ENCODE results near the gene SLC30A9.

SLC30A9 gene

GRCh38 chr4:42018451-42018850 lies 28.1 kb downstream of the SLC30A9 start:
- CTCF ChIA-PET: no interaction called here
- TF ChIP-seq CTCF (IDR thresholded peaks at IDR 0.05; ENCODE audit: insufficient read depth, low read length, missing control alignments): no peak
- POLR2A ChIA-PET: no interaction called here
- no peak for DNase-seq (ENCODE audit: low read depth, low spot score)
- no peak overlapping the region for H3K4me3 ChIP-seq (ENCODE audit: low read depth, low read length)

- no peak for TF ChIP-seq CTCF (IDR thresholded peaks at IDR 0.05; ENCODE audit: insufficient read depth, low read length, missing control alignments)
- ChIA-PET POLR2A (interaction anchor here (0.6 kb wide), 1 partner anchor 51 kb away, joined by 3 read pairs; no protein-coding TSS in a partner anchor), CTCF (no interaction called here)
- no peak overlapping the region for H3K4me3 ChIP-seq (ENCODE audit: low read depth, low read length)
- peak; percentile 50 for DNase-seq (ENCODE audit: low read depth, low spot score)
Measured at GRCh38 chr4:42048394-42048793, 58.1 kb downstream of the SLC30A9 start.

- DNase-seq (ENCODE audit: low read depth, low spot score): no peak
- POLR2A ChIA-PET: no interaction called here
- H3K4me3 ChIP-seq (ENCODE audit: low read depth, low read length): no peak overlapping the region
- TF ChIP-seq CTCF (IDR thresholded peaks at IDR 0.05; ENCODE audit: insufficient read depth, low read length, missing control alignments): no peak
- CTCF ChIA-PET: interaction anchor here (1.1 kb wide), 1 partner anchor 9 kb away, joined by 3 read pairs; no protein-coding TSS in a partner anchor
Measured at GRCh38 chr4:42050516-42051249, 60.4 kb downstream of the SLC30A9 start.

- DNase-seq (ENCODE audit: low read depth, low spot score): no peak
- CTCF ChIA-PET: no interaction called here
- POLR2A ChIA-PET: no interaction called here
- TF ChIP-seq CTCF (IDR thresholded peaks at IDR 0.05; ENCODE audit: insufficient read depth, low read length, missing control alignments): no peak
- H3K4me3 ChIP-seq (ENCODE audit: low read depth, low read length): no peak overlapping the region
Measured at GRCh38 chr4:42066402-42066801, 76.1 kb downstream of the SLC30A9 start.

GRCh38 chr4:42067264-42067663 lies 76.9 kb downstream of the SLC30A9 start:
- no peak for DNase-seq (ENCODE audit: low read depth, low spot score)
- CTCF ChIA-PET: no interaction called here
- POLR2A ChIA-PET: no interaction called here
- no peak for TF ChIP-seq CTCF (IDR thresholded peaks at IDR 0.05; ENCODE audit: insufficient read depth, low read length, missing control alignments)
- no peak overlapping the region for H3K4me3 ChIP-seq (ENCODE audit: low read depth, low read length)

- POLR2A ChIA-PET: no interaction called here
- H3K4me3 ChIP-seq (ENCODE audit: low read depth, low read length): no peak overlapping the region
- DNase-seq (ENCODE audit: low read depth, low spot score): no peak
- CTCF ChIA-PET: no interaction called here
- TF ChIP-seq CTCF (IDR thresholded peaks at IDR 0.05; ENCODE audit: insufficient read depth, low read length, missing control alignments): no peak
Measured at GRCh38 chr4:42070463-42070862, 80.1 kb downstream of the SLC30A9 start.
